HUES6 (cell line): ENCODE measurements around the gene MARK1.

Experiments
- H3K27ac ChIP-seq: 2 replicates; pipeline ENCODE4 v1.7.0; 2013; ENCODE audit warnings: low read depth, mild to moderate bottlenecking, low read length, inconsistent platforms
- H3K27me3 ChIP-seq: 2 replicates; pipeline ENCODE4 v1.6.1; 2013; ENCODE audit warnings: low read length; ENCODE audit not compliant: control insufficient read depth, insufficient read depth
- H3K36me3 ChIP-seq: 2 replicates; pipeline ENCODE4 v1.6.1; 2013; ENCODE audit warnings: low read length; ENCODE audit not compliant: control insufficient read depth, insufficient read depth
- H3K4me1 ChIP-seq: 2 replicates; pipeline ENCODE4 v1.6.1; 2013; ENCODE audit warnings: low read length; ENCODE audit not compliant: control insufficient read depth, insufficient read depth
- H3K4me3 ChIP-seq: 2 replicates; pipeline ENCODE4 v1.5.1; 2013; ENCODE audit warnings: low read depth, low read length
- H3K9ac ChIP-seq: one replicate; pipeline ENCODE4 v1.6.1; 2013; ENCODE audit warnings: mild to moderate bottlenecking, low read length
- H3K9me3 ChIP-seq: 2 replicates; pipeline ENCODE4 v1.6.1; 2013; ENCODE audit warnings: low read depth, low read length; ENCODE audit not compliant: control insufficient read depth, insufficient read depth

Gene MARK1

DNA sequence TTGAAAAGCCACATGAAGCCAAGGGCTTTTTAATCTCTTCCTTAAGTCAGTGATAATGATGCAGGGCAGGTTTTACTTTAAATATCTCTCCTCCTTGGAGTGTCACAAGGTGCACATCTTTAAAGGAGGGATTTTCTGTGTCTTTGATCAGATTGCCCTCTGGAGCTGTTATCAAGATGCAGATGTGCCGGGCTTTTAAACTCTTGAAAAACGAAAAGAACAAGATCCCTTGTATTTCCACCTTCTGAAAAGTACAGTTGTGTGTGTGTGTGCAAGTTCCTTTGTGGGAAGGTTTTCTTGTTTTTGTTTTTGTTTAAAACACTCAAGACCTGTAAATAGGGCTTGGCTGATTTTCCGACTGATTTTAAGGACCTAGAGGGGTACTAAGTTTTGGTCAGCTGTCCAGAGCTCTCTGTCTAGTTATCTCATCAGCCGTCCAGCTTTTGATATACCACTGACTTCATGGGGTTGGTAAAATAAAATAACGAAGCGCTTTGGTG is 1.6 kb downstream of the MARK1 start:
- Histone ChIP-seq H3K9me3 (peaks cover 12% of the 10 kb centered on the region; the same call in 1 of the 2 replicates), H3K27ac (no peak overlapping the region), H3K27me3 (peaks cover 9% of the 10 kb centered on the region; the same call in 1 of the 2 replicates), H3K9ac (peak overlapping the region; percentile 81), H3K4me3 (peak overlapping the region; percentile 89), H3K4me1 (peaks cover 21% of the 10 kb centered on the region), H3K36me3 (peaks cover 1% of the 10 kb centered on the region; the same call in 1 of the 2 replicates)

GRCh38 chr1:220533504-220534109 is 5.7 kb downstream of the MARK1 start:
- H3K27ac ChIP-seq = no peak overlapping the region
- H3K9ac ChIP-seq = no peak overlapping the region
- H3K4me3 ChIP-seq = no peak overlapping the region
- H3K27me3 ChIP-seq = no peaks in the 10 kb centered on the region
- H3K4me1 ChIP-seq = peaks cover 12% of the 10 kb centered on the region; the same call in 1 of the 2 replicates
- H3K9me3 ChIP-seq = peaks cover 21% of the 10 kb centered on the region; the same call in 1 of the 2 replicates
- H3K36me3 ChIP-seq = peaks cover 2% of the 10 kb centered on the region; the same call in 1 of the 2 replicates

GRCh38 chr1:220544901-220545303 is 17.0 kb downstream of the MARK1 start:
- H3K9me3 ChIP-seq = no peaks in the 10 kb centered on the region
- no peaks in the 10 kb centered on the region for H3K36me3 ChIP-seq
- peaks cover 21% of the 10 kb centered on the region; the same call in 1 of the 2 replicates for H3K4me1 ChIP-seq
- H3K4me3 ChIP-seq = no peak overlapping the region
- no peak overlapping the region for H3K9ac ChIP-seq
- H3K27ac ChIP-seq = no peak overlapping the region
- no peaks in the 10 kb centered on the region for H3K27me3 ChIP-seq

GRCh38 chr1:220550811-220551399 is 23.0 kb downstream of the MARK1 start:
- H3K27me3 ChIP-seq = no peaks in the 10 kb centered on the region

GRCh38 chr1:220551718-220552117 is 23.8 kb downstream of the MARK1 start:
- Histone ChIP-seq H3K9me3 (no peaks in the 10 kb centered on the region), H3K4me3 (no peak overlapping the region), H3K4me1 (peaks cover 5% of the 10 kb centered on the region; the same call in 1 of the 2 replicates), H3K9ac (no peak overlapping the region), H3K27ac (no peak overlapping the region), H3K27me3 (no peaks in the 10 kb centered on the region), H3K36me3 (no peaks in the 10 kb centered on the region)

More at GRCh38 chr1:220550811-220551399, 23.0 kb downstream of the MARK1 start:
- H3K9me3 ChIP-seq = no peaks in the 10 kb centered on the region
- H3K4me3 ChIP-seq = no peak overlapping the region
- no peak overlapping the region for H3K27ac ChIP-seq
- H3K36me3 ChIP-seq = no peaks in the 10 kb centered on the region
- H3K4me1 ChIP-seq = peaks cover 5% of the 10 kb centered on the region; the same call in 1 of the 2 replicates
- H3K9ac ChIP-seq = no peak overlapping the region

DNA sequence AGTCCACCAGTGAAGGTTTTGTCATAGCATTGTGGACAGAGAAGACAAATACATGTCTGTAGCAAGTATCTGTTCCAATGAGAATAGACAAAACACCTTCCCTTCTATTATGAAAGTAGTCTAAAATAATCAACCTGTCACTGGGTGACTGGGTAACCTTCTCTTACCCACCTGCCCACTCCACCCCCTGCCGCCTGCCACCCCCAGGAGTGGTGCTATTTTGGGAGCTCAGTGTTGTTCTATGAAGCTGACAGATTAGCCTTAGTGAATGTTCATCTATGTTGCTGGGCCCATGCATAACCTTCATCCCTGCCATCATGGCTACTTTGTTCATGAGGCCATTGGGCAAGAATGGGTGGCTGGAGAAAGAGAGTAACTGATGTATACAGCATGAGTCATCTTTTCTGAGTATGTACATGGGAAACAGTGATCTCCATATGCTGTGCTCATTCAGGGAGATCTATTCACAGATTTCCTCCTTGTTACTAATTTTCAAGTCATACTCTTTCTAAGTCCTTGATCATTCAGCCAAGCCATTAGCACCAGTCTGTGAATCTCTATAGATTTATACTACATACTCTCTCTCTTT is 24.8 kb downstream of the MARK1 start:
- no peaks in the 10 kb centered on the region for H3K9me3 ChIP-seq
- no peak overlapping the region for H3K27ac ChIP-seq
- no peaks in the 10 kb centered on the region for H3K36me3 ChIP-seq
- no peak overlapping the region for H3K9ac ChIP-seq
- peaks cover 5% of the 10 kb centered on the region; the same call in 1 of the 2 replicates for H3K4me1 ChIP-seq
- no peaks in the 10 kb centered on the region for H3K27me3 ChIP-seq
- no peak overlapping the region for H3K4me3 ChIP-seq

GRCh38 chr1:220556641-220557040 is 28.7 kb downstream of the MARK1 start:
- no peak overlapping the region for H3K9ac ChIP-seq
- H3K9me3 ChIP-seq = no peaks in the 10 kb centered on the region
- no peaks in the 10 kb centered on the region for H3K27me3 ChIP-seq
- H3K4me1 ChIP-seq = no peaks in the 10 kb centered on the region
- no peak overlapping the region for H3K27ac ChIP-seq
- H3K4me3 ChIP-seq = no peak overlapping the region
- no peaks in the 10 kb centered on the region for H3K36me3 ChIP-seq

- Histone ChIP-seq H3K4me1 (peaks cover 11% of the 10 kb centered on the region), H3K27ac (no peak overlapping the region), H3K36me3 (no peaks in the 10 kb centered on the region), H3K9me3 (no peaks in the 10 kb centered on the region), H3K27me3 (no peaks in the 10 kb centered on the region), H3K4me3 (no peak overlapping the region), H3K9ac (no peak overlapping the region)
These were observed 35.6 kb downstream of the MARK1 start for GRCh38 chr1:220563564-220563963.

- Histone ChIP-seq H3K27me3 (no peaks in the 10 kb centered on the region), H3K27ac (peak overlapping the region; percentile 49; the same call in 1 of the 2 replicates), H3K36me3 (no peaks in the 10 kb centered on the region), H3K4me3 (no peak overlapping the region), H3K9me3 (no peaks in the 10 kb centered on the region), H3K9ac (no peak overlapping the region), H3K4me1 (peaks cover 11% of the 10 kb centered on the region)
These were observed 36.3 kb downstream of the MARK1 start for GRCh38 chr1:220564216-220564615.

GRCh38 chr1:220565670-220566069 is 37.7 kb downstream of the MARK1 start:
- H3K9ac ChIP-seq = no peak overlapping the region
- H3K27me3 ChIP-seq = no peaks in the 10 kb centered on the region
- peaks cover 11% of the 10 kb centered on the region for H3K4me1 ChIP-seq
- no peaks in the 10 kb centered on the region for H3K36me3 ChIP-seq
- no peak overlapping the region for H3K27ac ChIP-seq
- H3K9me3 ChIP-seq = no peaks in the 10 kb centered on the region
- H3K4me3 ChIP-seq = no peak overlapping the region

GRCh38 chr1:220566869-220567268 is 38.9 kb downstream of the MARK1 start:
- no peak overlapping the region for H3K4me3 ChIP-seq
- H3K27ac ChIP-seq = no peak overlapping the region

More at GRCh38 chr1:220566869-220567268, 38.9 kb downstream of the MARK1 start:
- Histone ChIP-seq H3K9me3 (no peaks in the 10 kb centered on the region), H3K9ac (no peak overlapping the region), H3K36me3 (no peaks in the 10 kb centered on the region), H3K4me1 (peaks cover 11% of the 10 kb centered on the region), H3K27me3 (no peaks in the 10 kb centered on the region)
